Stimulated activated CD8-positive, alpha-beta memory T cell treated with anti-CD3 and anti-CD28 coated beads, Interleukin-4, amount 100 ng/mL, for 24 hours (primary cell): ENCODE data around the gene NIPAL4.
"Not testable (repeated sequence)": the region's sequence is repeated elsewhere in the genome, so short reads cannot be mapped to it uniquely, and the experiment has no call there.

Experiments
- DNase-seq: peaks from one replicate; pipeline ENCODE4 v3.0.0-alpha.2; 2020; ENCODE audit warnings: low read depth

The NIPAL4 gene

DNA sequence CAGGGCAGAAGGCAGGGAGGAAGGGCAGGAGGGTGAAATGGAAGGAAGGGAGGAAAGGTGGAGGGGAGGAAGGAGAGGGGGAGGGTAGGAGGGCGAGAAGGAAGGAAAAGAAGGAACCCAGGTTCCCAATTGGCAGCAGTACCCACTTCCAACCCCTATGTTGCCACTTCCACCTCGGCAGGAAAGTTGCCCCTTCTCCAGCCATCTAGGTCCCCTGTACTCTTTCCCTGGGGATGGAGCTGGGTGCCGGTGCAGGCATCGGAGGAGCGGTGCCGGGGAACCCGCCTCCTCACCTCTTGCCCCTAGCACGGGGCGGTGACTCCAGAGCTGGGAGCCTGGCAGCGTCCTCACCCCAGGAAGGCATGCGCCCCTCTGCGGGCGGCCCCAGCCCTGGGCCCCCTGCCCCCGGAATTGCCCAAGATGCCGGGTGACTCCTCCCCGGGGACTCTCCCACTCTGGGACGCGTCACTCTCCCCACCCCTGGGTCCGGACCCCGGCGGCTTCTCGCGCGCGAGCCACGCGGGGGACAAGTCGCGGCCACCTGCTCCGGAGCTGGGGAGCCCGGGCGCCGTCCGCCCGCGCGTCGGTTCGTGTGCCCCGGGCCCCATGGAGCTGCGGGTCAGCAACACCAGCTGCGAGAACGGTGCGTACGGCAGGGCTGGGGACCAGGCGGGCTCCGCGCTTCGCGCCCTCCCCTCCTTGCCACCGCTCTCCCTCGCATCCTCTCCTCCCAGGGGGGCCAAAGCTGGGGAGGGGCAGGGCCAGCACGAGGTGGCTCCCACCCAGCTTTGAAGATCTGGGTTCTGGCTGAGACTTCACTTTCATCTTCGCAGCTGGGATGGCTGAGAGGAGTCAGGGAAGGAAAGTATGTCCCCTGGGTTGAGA is at the start of gene NIPAL4:
Gene NIPAL4 (plus strand): TSS at position 499 of the 885 bp plus-strand sequence. CDS start 108 bp downstream, at position 607.
- DNase-seq: no peak

DNA sequence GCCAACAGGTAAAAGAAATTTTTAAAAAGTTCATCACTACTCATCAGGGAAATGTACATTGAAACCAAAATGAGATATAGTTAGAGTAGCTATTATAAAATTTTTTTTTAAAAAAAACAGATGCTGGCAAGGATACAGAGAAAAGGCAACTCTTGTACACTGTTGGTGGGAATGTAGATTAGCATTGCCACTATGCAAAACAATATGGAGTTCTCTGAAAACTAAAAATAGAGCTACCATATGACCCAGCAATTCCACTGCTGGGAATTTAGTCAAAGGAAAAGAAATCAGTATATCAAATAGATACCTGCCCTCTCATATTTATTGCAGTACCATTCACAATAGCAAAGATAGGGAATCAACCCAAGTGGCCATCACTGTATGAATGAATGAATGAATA is 44.2 kb upstream of the NIPAL4 start:
- DNase-seq: no peak

DNA sequence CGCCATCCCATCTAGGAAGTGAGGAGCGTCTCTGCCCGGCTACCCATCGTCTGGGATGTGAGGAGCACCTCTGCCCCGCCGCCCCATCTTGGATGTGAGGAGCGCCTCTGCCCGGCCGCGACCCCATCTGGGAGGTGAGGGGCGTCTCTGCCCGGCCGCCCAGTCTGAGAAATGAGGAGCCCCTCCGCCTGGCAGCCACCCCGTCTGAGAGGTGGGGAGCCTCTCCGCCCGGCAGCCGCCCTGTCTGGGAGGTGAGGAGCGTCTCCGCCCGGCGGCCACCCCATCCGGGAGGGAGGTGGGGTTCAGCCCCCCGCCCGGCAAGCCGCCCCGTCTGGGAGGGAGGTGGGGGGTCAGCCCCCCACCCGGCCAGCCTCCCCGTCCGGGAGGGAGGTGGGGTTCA is 40.5 kb upstream of the NIPAL4 start:
- DNase-seq: not testable (repeated sequence)

DNA sequence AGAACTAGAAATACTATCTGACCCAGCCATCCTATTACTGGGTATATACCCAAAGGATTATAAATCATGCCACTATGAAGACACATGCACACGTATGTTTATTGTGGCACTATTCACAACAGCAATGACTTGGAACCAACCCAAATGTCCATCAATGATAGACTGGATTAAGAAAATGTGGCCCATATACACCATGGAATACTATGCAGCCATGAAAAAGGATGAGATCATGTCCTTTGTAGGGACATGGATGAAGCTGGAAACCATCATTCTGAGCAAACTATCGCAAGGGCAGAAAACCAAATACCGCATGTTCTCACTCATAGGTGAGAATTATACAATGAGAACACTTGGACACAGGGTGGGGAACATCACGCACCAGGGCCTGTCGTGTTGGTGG is 30.1 kb upstream of the NIPAL4 start:
- DNase-seq: not testable (repeated sequence)

DNA sequence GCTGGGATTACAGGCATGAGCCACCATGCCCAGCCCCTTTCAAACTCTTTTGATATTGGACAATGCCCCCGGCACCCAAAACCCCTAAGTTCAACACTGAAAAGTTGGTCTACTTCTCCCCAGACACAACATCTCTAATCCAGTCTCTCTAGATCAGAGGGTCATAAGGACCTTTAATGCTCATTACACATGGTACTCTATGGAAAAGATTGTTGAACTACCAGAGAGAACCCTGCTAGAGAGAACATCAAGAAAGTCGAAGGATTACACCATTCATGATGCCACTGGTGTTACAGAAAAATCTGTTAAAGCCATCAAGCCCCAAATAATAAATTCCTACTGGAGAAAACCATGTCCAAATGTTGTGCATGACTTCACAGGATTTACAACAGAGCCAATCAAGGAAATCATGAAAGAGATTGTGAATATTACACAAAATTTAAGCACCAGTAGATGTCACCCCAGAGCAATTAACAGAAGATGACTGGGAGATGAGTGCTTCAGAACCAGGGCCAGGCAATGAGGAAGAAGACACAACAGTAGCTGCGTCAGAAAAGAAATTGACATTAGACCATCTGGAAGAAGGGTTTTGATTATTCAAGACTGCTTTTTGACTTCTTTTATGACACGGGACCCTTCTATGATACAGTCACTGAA is 28.3 kb upstream of the NIPAL4 start:
- DNase-seq: no peak

DNA sequence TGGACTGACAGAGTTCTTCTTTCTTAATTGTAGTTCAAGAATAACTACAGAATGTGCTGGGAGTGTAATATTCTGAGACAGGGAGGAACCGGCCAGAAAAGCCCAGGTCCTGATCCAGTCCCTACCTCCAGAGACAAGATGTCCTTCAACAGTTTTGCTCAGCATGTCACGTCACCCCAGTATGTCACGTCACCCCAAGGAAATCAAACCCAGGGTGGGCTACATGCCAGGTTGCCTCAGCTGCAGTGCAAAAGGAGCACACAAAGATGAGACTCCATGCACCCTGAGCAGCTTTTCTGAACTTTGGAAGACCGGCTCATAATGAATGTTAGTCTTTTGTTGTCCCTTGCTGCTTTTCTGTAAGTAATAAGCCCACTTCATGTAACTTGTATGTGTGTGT is 25.9 kb upstream of the NIPAL4 start:
- DNase-seq: no peak

DNA sequence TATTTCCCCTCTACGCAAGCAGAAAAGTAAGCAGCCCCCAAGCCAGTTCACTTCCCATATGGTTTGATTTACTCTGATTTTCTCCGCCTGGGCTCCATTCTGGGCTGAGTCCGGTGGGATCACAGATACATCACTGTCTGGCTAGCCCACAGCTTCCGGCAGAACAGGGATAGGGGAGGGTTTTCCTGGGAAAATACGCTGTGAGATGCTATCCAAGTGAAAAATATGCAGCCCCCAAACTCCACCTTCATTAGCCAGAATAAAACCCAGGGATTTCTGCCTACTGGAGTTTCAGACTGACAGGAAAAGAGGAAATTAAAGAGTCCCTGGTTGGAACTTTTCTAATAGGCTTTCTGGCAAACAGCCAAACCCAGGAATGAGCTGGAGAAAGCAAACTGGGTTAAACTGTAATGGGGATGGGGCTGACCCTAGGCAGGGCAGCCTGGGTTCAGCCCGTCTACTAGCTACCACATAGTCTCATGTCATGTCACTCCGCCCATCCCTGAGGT is 16.9 kb upstream of the NIPAL4 start:
- DNase-seq: no peak

DNA sequence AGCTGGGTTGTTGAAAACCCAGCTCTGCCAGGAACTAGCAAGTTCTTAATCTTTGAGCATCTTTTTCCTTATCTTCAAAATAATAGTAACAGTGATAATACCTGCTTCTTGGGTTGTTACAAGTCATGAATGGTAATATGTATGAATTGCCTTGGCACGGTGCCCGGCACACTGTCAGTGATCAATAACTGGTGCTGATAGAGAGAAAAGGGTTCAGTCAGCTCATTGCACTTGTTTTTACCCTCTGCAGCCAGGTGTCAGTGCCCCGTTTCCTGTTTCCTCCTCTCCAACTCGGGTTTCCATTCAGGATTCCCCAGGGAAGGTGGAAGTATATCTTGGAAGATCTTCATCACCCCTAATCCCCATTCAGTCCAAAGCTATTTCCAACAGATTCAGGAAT is 15.8 kb upstream of the NIPAL4 start:
- no peak for DNase-seq

DNA sequence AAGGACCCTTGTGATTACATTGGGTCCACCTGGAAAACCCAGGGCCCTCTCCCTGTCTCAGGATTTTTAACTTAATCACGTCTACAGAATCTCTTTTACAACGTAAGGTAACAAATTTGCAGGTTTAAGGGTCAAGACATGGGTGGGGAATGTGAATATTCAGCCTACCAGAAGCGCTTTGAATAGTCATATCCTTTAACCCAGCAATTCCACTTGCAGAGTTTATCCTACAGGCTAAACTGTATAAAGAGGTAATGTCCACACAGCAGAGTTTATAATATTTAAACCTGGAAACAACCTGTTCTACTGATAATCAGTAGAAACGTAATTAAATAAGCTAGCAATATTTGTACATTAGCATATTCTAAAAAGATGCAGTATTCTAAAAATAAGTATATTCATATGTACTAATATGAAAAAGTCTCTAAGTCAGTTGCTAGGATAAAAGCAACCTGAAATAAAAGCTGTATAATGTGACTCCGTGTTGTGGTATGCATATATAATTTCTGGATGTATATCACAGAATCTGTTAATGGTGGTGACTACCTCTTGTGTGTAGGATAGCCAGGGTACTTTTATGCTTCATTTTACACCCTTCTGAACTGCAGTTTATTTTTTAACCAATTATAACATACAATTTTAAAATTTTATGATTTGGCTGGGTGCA is 14.1 kb upstream of the NIPAL4 start:
- DNase-seq: no peak

DNA sequence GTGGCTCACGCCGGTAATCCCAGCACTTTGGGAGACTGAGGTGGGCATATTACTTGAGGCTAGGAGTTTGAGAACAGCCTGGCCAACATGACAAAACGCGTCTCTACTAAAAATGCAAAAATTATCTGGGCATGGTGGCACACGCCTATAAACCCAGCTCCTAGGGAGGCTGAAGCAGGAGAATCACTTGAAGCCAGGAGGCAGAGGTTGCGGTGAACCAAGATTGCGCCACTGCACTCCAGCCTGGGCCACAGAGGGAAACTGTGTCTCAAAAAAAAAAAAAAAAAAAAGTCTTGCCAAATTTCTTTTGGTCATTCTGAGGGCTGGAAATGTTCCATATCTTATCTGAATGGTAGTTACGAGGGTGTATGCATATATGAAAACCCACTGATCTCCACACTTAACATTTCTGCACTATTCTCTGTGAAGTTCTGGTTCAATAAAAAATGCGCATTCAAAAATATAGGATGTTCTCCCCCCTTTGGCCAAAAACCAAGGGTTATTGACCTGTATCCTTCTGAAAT is 13.5 kb upstream of the NIPAL4 start:
- DNase-seq: no peak

DNA sequence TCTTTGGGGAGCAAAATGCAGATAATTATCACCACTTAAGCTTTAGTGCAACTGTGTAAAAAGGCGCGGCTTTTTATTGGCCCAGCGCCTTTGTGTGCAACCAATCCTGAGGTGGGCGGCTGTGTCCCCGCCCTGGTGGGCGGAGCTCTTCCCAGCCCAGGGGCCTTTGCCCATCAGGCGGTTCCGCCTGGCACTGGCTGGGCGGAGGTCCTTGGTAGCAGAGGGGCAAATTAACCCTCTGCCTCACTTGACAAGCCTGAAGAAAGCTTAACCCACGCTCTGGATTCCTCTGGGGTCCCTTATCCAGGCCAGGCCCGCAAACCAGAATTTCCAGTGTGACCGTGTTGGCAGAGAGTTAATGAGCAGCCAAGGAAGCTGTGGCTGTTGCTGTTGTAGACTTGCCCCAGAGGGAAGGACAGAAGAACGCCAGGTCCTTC is 12.8 kb upstream of the NIPAL4 start:
- DNase-seq: no peak

DNA sequence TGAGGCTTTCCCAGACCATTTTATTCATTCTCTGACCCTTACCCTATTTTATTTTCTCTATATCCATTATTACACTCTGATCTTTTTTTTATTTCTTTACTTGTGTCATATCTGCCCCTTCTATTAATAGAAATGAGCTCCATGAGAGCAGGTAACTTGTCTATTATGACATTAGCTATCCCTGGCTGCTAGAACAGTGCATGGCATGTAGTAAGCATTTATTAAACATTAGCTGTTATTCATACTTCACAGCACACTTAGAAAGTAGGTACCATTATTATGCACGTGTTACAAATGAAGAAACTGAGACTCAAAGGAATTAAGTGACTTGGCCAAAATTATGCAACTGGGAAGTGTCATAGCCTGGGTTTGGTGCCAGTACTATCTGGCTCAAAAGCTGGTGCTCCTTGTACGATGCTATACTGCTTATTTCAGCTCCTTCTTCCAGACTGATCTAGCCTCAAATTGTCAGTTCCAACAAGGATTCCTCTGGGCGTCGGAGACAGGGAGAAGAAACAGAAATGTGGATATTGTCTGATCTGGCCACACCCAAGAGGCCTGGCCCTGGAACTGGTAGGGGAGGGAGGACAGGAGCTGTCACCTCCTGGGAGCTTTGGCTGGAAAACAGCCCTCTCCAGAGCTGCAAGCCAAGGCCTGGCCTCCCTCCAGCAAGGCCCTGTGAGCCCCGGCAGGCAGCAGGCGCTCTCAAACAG is 10.8 kb upstream of the NIPAL4 start:
- DNase-seq: no peak

DNA sequence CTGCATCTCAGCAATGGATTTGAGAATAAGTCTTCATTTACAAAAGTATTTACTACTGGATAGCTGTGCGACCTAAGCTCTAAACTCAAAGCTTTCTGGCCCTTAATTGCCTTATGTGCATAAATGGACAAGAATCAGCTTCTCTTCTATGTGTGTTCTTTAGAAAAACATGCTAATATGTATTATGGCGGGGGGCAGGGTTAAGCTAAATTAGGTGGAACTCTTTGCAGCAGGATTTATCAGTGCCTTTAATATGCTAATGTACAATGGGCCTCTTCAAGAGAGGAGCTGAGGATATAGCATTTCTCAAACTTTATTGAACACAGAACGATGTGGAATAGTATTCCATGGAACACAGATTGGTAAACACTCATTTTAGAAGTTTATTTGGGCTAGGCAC is 10.0 kb upstream of the NIPAL4 start:
- no peak for DNase-seq

DNA sequence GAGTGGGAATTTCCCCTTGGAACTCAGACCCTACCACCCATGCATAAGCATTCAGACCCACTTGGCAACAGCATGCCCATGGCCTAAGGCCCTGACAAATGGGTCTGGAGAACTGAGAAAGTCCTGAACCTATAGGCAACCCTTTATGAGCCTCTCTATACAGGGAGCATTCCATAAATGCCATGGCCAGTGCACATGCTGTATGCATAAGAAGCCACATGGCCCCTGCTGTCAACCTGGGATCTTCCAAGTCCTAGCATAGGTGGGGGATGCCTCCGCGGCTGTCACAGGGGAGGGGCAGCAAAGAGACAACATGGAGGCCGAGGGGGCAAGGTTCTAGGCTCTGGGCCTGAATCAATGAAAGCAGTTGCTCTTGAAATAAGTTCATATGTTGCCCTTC is 8.2 kb upstream of the NIPAL4 start:
- no peak for DNase-seq

DNA sequence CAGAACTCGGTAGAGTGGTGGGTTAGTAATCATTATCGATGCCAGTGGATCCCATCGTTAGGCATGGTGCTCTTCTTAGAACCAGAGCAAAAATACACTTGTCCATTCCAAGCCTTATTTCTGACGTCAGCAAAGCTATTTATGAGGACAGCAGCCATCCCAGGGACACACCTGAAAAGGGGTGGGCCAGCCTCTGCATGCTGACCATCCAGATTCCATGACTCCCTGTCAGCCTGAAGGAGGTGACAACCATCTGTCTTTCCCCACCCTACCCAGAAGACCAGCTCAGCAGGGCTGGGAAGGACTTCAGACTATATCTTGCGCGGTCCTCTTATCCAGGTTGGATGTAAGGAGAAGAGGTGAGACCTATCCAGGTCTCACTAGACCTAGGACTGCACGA is 5.7 kb upstream of the NIPAL4 start:
- no peak for DNase-seq

DNA sequence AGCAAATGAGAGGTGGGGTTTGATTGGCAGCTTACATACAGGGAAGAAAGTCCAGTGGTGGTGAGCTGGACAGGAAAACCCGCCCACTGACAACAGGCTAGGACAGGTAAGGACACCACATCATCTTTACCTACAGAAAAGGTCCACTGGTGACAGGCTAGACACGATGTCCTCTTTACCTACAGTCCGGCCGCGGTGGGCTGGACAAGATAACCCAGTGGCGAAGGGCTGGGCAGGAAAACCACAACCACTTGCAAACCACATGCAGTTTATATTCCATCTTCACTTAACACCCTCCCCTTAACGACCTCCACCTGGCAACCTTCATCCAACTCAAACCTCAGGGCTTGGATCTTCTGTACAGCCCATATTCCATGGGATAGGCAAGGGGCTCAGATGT is 5.0 kb upstream of the NIPAL4 start:
- no peak for DNase-seq

DNA sequence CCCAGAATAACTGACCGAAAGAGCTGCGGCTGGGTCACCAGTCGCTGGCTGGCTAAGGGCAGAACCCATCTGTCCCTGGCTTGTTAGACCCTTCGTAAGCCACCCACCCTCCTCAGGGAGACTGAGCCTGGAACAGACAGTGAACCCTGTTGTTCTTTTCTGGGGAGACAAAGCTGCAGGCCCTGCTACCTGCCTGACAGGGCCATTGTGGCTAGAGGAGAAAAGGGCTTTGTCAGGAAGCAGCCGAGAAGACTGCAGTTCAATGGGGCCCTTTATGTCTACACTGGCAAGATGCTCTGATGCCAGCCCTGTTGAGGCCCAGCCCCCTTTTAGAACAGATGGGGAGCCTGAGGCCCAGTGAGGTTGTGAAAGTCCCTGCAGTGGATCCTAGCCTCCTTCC is 3.7 kb upstream of the NIPAL4 start:
- no peak for DNase-seq

DNA sequence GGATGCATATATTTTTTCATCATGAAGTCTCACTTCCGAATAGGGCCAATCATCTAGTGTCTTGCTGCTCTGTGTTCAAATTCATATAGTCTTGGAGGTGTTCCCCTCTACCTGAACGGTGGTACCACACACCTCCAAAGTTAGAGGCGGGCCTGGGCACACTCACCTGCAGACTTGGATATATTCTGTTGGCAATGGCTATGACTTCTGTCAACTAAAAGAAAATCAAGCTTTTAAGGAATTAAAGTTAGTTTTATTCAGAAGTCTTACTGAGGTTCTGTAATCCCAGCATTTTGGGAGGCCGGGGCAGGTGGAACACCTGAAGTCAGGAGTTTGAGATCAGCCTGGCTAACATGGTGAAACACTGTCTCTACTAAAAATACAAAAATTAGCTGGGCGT is 2.6 kb upstream of the NIPAL4 start:
- no peak for DNase-seq

DNA sequence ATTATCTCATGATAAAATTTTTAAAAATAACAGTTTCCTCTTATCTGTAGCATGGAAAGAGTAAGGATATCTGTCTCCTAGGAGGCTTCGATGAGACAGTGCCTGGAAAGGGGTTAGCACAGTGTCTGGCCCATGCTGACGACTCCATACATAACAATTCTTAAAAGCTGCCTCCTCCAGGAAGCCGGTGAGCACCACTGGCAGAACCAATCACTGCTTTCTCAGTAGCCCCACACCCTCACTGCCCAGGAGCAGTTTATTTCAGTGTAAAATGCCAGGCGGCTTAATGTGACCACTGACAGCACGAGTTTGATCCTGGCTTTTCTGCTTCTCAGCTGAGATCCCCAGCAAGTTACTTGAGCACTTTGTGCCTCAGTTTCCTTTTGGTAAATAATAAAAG is 1.2 kb upstream of the NIPAL4 start:
- DNase-seq: no peak

DNA sequence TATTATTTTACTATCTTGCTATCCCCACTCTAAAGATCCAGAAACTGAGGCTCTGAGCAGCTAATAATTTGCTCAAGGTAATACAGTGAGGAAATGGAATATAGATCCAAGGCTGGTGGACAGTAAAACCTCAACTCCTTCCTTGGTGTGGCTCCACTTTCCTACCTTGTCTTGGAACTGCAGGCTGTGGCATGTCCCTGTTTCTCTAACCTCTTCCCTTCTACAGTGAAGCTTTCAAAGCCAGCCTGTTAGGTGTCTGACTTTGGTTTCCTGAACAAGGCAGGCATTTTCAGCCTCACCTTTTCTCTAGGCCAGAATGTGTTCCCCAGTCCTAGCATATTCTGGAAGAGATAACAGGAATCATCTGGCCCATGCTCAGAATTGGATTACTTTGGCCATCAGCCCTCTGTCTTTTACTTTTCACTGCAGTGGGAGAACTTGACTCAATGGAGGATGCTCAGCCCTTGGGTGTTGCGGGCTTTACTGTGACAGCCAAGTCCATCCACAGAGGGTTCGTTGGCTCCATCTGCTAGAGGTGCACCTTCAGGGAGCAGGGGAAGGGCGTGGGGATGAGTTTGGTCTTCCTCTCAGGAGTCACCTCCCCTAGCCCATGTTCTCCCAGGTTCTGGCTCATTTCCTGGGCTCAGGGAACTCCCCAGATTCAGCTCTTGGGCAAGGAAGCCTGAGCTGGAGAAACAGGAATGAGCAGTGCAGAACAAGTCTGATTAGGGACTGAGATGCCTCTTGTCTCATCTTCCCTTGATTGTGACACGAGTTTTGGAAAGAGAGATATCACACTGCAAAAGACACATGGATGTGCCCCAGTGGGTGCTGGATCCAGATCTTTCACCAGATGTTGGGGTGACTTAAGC is 1.1 kb downstream of the NIPAL4 start:
- no peak for DNase-seq

DNA sequence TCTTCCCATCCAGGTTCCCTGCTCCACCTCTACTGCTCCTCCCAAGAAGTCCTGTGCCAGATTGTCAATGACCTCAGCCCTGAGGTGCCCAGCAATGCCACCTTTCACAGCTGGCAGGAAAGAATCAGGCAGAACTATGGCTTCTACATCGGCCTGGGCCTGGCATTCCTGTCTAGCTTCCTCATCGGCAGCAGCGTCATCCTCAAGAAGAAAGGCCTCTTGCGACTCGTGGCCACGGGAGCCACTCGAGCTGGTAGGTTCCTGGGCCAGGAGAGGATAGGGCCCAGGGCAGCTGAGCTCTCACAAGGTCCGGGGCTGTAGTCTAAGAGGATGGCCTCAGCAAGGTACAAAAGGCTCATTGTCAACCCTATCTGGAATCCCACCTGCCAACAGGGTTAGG is 3.1 kb downstream of the NIPAL4 start:
- no peak for DNase-seq
